ENCODE measurements around the gene ZNF280B.
"Not testable (repeated sequence)": the region's sequence is repeated elsewhere in the genome, so short reads cannot be mapped to it uniquely, and the experiment has no call there.

Gene ZNF280B

GRCh38 chr22:22479999-22480532 lies 28.5 kb downstream of the ZNF280B start:
- Histone ChIP-seq H3K4me3 (ENCODE audit: insufficient read length, low read depth) (no peak overlapping the region), H3K36me3 (ENCODE audit: insufficient read depth, insufficient read length, low read length) (no peaks in the 10 kb centered on the region), H3K27me3 (ENCODE audit: insufficient read depth, insufficient read length) (peaks cover 73% of the 10 kb centered on the region), H3K9me3 (ENCODE audit: insufficient read depth, low read length) (no peaks in the 10 kb centered on the region), H3K9ac (ENCODE audit: insufficient read length, low read depth) (no peak overlapping the region), H3K4me1 (ENCODE audit: insufficient read depth, insufficient read length) (no peaks in the 10 kb centered on the region)
- TF ChIP-seq SUZ12 (IDR thresholded peaks at IDR 0.05; ENCODE audit: extremely low read depth, insufficient read depth, insufficient read length) (no peak), ZNF274 (IDR thresholded peaks at IDR 0.05; ENCODE audit: low read depth, low read length) (no peak), YY1 (IDR thresholded peaks at IDR 0.05; ENCODE audit: insufficient read depth, insufficient read length) (no peak)
- DNase-seq (ENCODE audit: low read depth, low spot score), result no peak

- Histone ChIP-seq H3K4me1 (ENCODE audit: insufficient read depth, insufficient read length) (no peaks in the 10 kb centered on the region), H3K9me3 (ENCODE audit: insufficient read depth, low read length) (no peaks in the 10 kb centered on the region), H3K27me3 (ENCODE audit: insufficient read depth, insufficient read length) (peaks cover 79% of the 10 kb centered on the region), H3K4me3 (ENCODE audit: insufficient read length, low read depth) (no peak overlapping the region), H3K36me3 (ENCODE audit: insufficient read depth, insufficient read length, low read length) (no peaks in the 10 kb centered on the region), H3K9ac (ENCODE audit: insufficient read length, low read depth) (no peak overlapping the region)
- no peak for TF ChIP-seq ZNF274 (IDR thresholded peaks at IDR 0.05; ENCODE audit: low read depth, low read length)
- TF ChIP-seq SUZ12 (IDR thresholded peaks at IDR 0.05; ENCODE audit: extremely low read depth, insufficient read depth, insufficient read length), result no peak
- TF ChIP-seq YY1 (IDR thresholded peaks at IDR 0.05; ENCODE audit: insufficient read depth, insufficient read length), result no peak
- DNase-seq (ENCODE audit: low read depth, low spot score), result no peak
Measured at GRCh38 chr22:22479116-22479515, 29.4 kb downstream of the ZNF280B start.

- Histone ChIP-seq H3K9me3 (ENCODE audit: insufficient read depth, low read length) (no peaks in the 10 kb centered on the region), H3K9ac (ENCODE audit: insufficient read length, low read depth) (no peak overlapping the region), H3K4me3 (ENCODE audit: insufficient read length, low read depth) (no peak overlapping the region), H3K4me1 (ENCODE audit: insufficient read depth, insufficient read length) (no peaks in the 10 kb centered on the region), H3K36me3 (ENCODE audit: insufficient read depth, insufficient read length, low read length) (no peaks in the 10 kb centered on the region), H3K27me3 (ENCODE audit: insufficient read depth, insufficient read length) (peaks cover 79% of the 10 kb centered on the region)
- DNase-seq (ENCODE audit: low read depth, low spot score), result no peak
- no peak for TF ChIP-seq ZNF274 (IDR thresholded peaks at IDR 0.05; ENCODE audit: low read depth, low read length)
- TF ChIP-seq YY1 (IDR thresholded peaks at IDR 0.05; ENCODE audit: insufficient read depth, insufficient read length), result no peak
- TF ChIP-seq SUZ12 (IDR thresholded peaks at IDR 0.05; ENCODE audit: extremely low read depth, insufficient read depth, insufficient read length), result no peak
Measured at GRCh38 chr22:22478470-22478869, 30.1 kb downstream of the ZNF280B start.

DNA sequence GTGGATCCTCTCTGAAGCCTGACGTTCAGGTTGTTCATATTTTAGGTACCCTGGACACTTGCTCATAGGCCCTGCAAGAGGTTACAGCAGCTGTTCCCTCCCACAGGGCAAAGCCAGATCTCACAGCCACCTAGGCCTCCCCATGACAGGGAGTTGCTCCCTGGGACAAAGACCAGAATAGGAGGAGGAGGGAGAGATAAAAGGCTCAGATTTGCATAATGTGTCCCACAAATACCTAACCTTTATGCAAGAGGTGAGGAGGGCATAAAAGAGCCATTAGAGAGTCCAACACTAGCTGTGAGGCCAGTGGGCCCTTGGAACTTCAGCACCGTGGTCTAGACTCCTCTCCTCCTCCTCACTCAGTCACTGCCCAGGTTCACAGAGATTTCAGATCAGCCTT lies 33.8 kb downstream of the ZNF280B start:
- Histone ChIP-seq H3K36me3 (ENCODE audit: insufficient read depth, insufficient read length, low read length) (no peaks in the 10 kb centered on the region), H3K4me1 (ENCODE audit: insufficient read depth, insufficient read length) (no peaks in the 10 kb centered on the region), H3K4me3 (ENCODE audit: insufficient read length, low read depth) (no peak overlapping the region), H3K9ac (ENCODE audit: insufficient read length, low read depth) (no peak overlapping the region), H3K9me3 (ENCODE audit: insufficient read depth, low read length) (peaks cover 5% of the 10 kb centered on the region; the same call in 1 of the 2 replicates), H3K27me3 (ENCODE audit: insufficient read depth, insufficient read length) (peaks cover 79% of the 10 kb centered on the region)
- DNase-seq (ENCODE audit: low read depth, low spot score), result no peak
- TF ChIP-seq ZNF274 (IDR thresholded peaks at IDR 0.05; ENCODE audit: low read depth, low read length) (no peak), SUZ12 (IDR thresholded peaks at IDR 0.05; ENCODE audit: extremely low read depth, insufficient read depth, insufficient read length) (no peak), YY1 (IDR thresholded peaks at IDR 0.05; ENCODE audit: insufficient read depth, insufficient read length) (no peak)

- H3K9ac ChIP-seq (ENCODE audit: insufficient read length, low read depth); DNase-seq (ENCODE audit: low read depth, low spot score); H3K4me1 ChIP-seq (ENCODE audit: insufficient read depth, insufficient read length); H3K36me3 ChIP-seq (ENCODE audit: insufficient read depth, insufficient read length, low read length); H3K4me3 ChIP-seq (ENCODE audit: insufficient read length, low read depth): not testable (repeated sequence)
- Histone ChIP-seq H3K9me3 (ENCODE audit: insufficient read depth, low read length) (peaks cover 22% of the 10 kb centered on the region; the same call in 1 of the 2 replicates), H3K27me3 (ENCODE audit: insufficient read depth, insufficient read length) (peaks cover 91% of the 10 kb centered on the region)
Measured at GRCh38 chr22:22471104-22471503, 37.4 kb downstream of the ZNF280B start.

DNA sequence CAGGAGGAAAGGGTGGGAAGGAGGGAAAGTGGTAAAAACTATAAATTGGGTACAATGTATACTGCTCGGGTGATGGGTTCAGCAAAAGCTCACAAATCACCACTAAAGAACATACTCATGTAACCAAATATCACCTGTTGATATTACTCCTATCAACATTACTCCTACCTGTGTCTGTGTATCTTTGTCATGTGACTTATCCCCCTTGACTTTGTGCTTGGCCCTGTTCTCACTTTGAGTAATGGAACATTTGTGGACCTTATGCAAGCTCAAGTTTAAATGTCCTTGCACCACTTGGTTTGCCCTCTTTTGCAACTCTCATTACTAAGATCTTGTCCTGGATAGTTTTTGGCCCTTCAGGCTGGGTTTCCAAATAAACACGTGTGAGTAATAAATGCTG lies 39.0 kb downstream of the ZNF280B start:
- Histone ChIP-seq H3K4me3 (ENCODE audit: insufficient read length, low read depth) (no peak overlapping the region), H3K9ac (ENCODE audit: insufficient read length, low read depth) (no peak overlapping the region), H3K27me3 (ENCODE audit: insufficient read depth, insufficient read length) (peaks cover 96% of the 10 kb centered on the region), H3K9me3 (ENCODE audit: insufficient read depth, low read length) (peaks cover 22% of the 10 kb centered on the region; the same call in 1 of the 2 replicates), H3K36me3 (ENCODE audit: insufficient read depth, insufficient read length, low read length) (no peaks in the 10 kb centered on the region), H3K4me1 (ENCODE audit: insufficient read depth, insufficient read length) (no peaks in the 10 kb centered on the region)
- TF ChIP-seq SUZ12 (IDR thresholded peaks at IDR 0.05; ENCODE audit: extremely low read depth, insufficient read depth, insufficient read length), result no peak
- DNase-seq (ENCODE audit: low read depth, low spot score), result no peak

- not testable (repeated sequence) for DNase-seq (ENCODE audit: low read depth, low spot score); H3K4me3 ChIP-seq (ENCODE audit: insufficient read length, low read depth); H3K9ac ChIP-seq (ENCODE audit: insufficient read length, low read depth); H3K36me3 ChIP-seq (ENCODE audit: insufficient read depth, insufficient read length, low read length); H3K4me1 ChIP-seq (ENCODE audit: insufficient read depth, insufficient read length)
- peaks cover 22% of the 10 kb centered on the region; the same call in 1 of the 2 replicates for H3K9me3 ChIP-seq (ENCODE audit: insufficient read depth, low read length)
- H3K27me3 ChIP-seq (ENCODE audit: insufficient read depth, insufficient read length), result peaks cover 97% of the 10 kb centered on the region
Measured at GRCh38 chr22:22468794-22469469, 39.6 kb downstream of the ZNF280B start.
